ENCODE measurements around the gene KIAA0513.

DNA sequence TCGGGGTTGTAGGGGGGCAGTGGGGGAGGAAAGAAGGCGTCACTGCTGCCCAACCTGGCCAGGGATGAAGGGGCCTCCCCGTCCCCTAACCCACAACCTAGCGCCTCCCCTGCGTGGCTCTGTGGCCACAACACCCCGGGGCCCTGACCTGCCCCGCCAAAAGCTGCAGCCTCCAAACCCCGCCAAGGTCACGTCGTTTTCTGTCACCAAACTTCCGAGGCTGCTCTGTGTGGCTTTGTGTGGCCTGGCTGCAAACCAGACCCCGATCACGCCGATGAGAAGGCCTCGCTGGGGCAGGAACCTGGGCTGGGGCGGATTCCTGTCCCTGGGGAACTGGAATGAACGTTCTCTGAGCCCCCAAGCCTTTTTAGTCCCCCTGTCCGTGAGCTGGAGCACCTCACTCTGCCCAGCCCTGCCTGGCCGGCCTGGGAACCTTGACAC is 115.2 kb downstream of the KIAA0513 start:
- TF ChIP-seq, protein P1, sequence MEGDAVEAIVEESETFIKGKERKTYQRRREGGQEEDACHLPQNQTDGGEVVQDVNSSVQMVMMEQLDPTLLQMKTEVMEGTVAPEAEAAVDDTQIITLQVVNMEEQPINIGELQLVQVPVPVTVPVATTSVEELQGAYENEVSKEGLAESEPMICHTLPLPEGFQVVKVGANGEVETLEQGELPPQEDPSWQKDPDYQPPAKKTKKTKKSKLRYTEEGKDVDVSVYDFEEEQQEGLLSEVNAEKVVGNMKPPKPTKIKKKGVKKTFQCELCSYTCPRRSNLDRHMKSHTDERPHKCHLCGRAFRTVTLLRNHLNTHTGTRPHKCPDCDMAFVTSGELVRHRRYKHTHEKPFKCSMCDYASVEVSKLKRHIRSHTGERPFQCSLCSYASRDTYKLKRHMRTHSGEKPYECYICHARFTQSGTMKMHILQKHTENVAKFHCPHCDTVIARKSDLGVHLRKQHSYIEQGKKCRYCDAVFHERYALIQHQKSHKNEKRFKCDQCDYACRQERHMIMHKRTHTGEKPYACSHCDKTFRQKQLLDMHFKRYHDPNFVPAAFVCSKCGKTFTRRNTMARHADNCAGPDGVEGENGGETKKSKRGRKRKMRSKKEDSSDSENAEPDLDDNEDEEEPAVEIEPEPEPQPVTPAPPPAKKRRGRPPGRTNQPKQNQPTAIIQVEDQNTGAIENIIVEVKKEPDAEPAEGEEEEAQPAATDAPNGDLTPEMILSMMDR (IDR thresholded peaks at IDR 0.05; ENCODE audit: borderline replicate concordance, extremely low read depth, low read length, poor library complexity, severe bottlenecking): no peak
- TF ChIP-seq EZH2 (IDR thresholded peaks at IDR 0.05; ENCODE audit: borderline replicate concordance, low read depth, low read length, severe bottlenecking): no peak

All from DND-41 (cell line).